ENCODE results near the gene EVX2.

DNA sequence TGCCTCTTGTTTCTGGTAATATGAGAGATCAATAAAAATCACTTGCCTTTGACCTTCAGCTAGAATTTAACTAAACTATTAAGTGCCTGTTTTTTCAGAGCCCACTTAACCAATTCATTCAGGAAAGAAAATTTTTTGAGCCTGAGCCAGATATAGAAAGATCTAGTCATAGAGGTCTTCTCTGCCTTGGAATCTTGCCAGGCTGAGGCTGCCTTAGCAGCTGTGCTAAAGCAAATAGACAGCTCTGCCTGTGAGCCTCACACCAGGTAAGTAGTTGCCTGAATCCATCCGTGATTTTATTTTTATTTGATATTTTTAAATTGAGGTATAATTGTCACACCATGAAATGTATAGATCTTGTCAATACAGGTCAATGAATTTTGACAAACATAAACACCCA lies 27.4 kb downstream of the EVX2 start:
- TF ChIP-seq, protein P1, sequence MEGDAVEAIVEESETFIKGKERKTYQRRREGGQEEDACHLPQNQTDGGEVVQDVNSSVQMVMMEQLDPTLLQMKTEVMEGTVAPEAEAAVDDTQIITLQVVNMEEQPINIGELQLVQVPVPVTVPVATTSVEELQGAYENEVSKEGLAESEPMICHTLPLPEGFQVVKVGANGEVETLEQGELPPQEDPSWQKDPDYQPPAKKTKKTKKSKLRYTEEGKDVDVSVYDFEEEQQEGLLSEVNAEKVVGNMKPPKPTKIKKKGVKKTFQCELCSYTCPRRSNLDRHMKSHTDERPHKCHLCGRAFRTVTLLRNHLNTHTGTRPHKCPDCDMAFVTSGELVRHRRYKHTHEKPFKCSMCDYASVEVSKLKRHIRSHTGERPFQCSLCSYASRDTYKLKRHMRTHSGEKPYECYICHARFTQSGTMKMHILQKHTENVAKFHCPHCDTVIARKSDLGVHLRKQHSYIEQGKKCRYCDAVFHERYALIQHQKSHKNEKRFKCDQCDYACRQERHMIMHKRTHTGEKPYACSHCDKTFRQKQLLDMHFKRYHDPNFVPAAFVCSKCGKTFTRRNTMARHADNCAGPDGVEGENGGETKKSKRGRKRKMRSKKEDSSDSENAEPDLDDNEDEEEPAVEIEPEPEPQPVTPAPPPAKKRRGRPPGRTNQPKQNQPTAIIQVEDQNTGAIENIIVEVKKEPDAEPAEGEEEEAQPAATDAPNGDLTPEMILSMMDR (IDR thresholded peaks at IDR 0.05) = no peak
- TF ChIP-seq EZH2phosphoT487 (IDR thresholded peaks at IDR 0.05) = no peak

Measured in neural progenitor cell (in vitro differentiated cells).